NB4 (cell line): ENCODE data around the gene SEZ6L2.

Experiments used
- CTCF ChIP-seq: IDR thresholded peaks from one replicate; pipeline ENCODE4 v1.5.1; 2012; ENCODE audit warnings: low read depth, low read length
- POLR2A ChIP-seq: IDR thresholded peaks from 2 replicates; pipeline ENCODE4 v1.6.1; 2011; ENCODE audit warnings: mild to moderate bottlenecking; ENCODE audit not compliant: insufficient read length; ENCODE audit errors: extremely low read depth

- TF ChIP-seq POLR2A: no peak
- no peak for TF ChIP-seq CTCF
Measured at GRCh38 chr16:29903590-29903989, 4.2 kb upstream of the SEZ6L2 start.
